IPS-18a (cell line): ENCODE measurements around the gene WDR70.
"Not testable (repeated sequence)": the region's sequence is repeated elsewhere in the genome, so short reads cannot be mapped to it uniquely, and the experiment has no call there.

ENCODE experiments used
- H3K27ac ChIP-seq: one replicate; pipeline ENCODE4 v1.5.1; 2013; ENCODE audit warnings: low read length
- H3K27me3 ChIP-seq: one replicate; pipeline ENCODE4 v1.6.1; 2013; ENCODE audit warnings: mild to moderate bottlenecking, low read length; ENCODE audit not compliant: control insufficient read depth, insufficient read depth
- H3K36me3 ChIP-seq: one replicate; pipeline ENCODE4 v1.6.1; 2013; ENCODE audit warnings: low read depth, low read length; ENCODE audit not compliant: control insufficient read depth
- H3K4me1 ChIP-seq: one replicate; pipeline ENCODE4 v1.6.1; 2013; ENCODE audit warnings: low read depth, low read length; ENCODE audit not compliant: control insufficient read depth
- H3K4me3 ChIP-seq: one replicate; pipeline ENCODE4 v1.5.1; 2013; ENCODE audit warnings: low read length
- H3K9ac ChIP-seq: one replicate; pipeline ENCODE4 v1.6.1; 2013; ENCODE audit warnings: mild to moderate bottlenecking, low read length, moderate library complexity
- H3K9me3 ChIP-seq: one replicate; pipeline ENCODE4 v1.6.1; 2013; ENCODE audit warnings: low read depth, low read length; ENCODE audit not compliant: control insufficient read depth

WDR70 gene

GRCh38 chr5:37672118-37672588 lies 293.0 kb downstream of the WDR70 start:
- not testable (repeated sequence) for H3K36me3 ChIP-seq, H3K4me1 ChIP-seq, H3K27ac ChIP-seq, H3K4me3 ChIP-seq, H3K9ac ChIP-seq, H3K9me3 ChIP-seq, H3K27me3 ChIP-seq

DNA sequence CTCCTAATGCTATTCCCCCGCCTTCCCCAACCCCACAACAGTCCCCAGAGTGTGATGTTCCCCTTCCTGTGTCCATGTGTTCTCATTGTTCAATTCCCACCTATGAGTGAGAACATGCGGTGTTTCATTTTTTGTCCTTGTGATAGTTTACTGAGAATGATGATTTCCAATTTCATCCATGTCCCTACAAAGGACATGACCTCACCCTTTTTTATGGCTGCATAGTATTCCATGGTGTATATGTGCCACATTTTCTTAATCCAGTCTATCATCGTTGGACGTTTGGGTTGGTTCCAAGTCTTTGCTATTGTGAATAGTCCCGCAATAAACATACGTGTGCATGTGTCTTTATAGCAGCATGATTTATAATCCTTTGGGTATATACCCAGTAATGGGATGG lies 295.2 kb downstream of the WDR70 start:
- not testable (repeated sequence) for H3K27ac ChIP-seq, H3K27me3 ChIP-seq, H3K9me3 ChIP-seq, H3K36me3 ChIP-seq, H3K4me1 ChIP-seq, H3K4me3 ChIP-seq, H3K9ac ChIP-seq

GRCh38 chr5:37679326-37679725 lies 300.2 kb downstream of the WDR70 start:
- not testable (repeated sequence) for H3K4me1 ChIP-seq, H3K27ac ChIP-seq

DNA sequence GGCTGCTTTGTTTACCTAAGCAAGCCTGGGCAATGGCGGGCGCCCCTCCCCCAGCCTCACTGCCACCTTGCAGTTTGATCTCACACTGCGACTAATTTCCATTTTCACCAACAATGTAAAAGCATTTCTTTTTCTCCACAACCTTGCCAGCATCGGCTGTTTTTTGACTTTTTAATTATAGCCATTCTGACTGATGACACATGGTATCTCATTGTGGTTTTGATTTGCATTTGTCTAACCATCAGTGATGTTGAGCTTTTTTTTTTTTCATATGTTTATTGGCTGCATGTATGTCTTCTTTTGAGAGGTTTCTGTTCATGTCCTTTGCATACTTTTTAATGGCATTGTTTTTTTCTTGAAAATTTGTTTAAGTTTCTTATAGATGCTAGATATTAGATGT lies 300.8 kb downstream of the WDR70 start:
- H3K27ac ChIP-seq, H3K9ac ChIP-seq, H3K27me3 ChIP-seq, H3K4me3 ChIP-seq, H3K4me1 ChIP-seq, H3K9me3 ChIP-seq, H3K36me3 ChIP-seq: not testable (repeated sequence)

More at GRCh38 chr5:37679326-37679725, 300.2 kb downstream of the WDR70 start:
- H3K9ac ChIP-seq, H3K9me3 ChIP-seq, H3K4me3 ChIP-seq, H3K27me3 ChIP-seq, H3K36me3 ChIP-seq: not testable (repeated sequence)

DNA sequence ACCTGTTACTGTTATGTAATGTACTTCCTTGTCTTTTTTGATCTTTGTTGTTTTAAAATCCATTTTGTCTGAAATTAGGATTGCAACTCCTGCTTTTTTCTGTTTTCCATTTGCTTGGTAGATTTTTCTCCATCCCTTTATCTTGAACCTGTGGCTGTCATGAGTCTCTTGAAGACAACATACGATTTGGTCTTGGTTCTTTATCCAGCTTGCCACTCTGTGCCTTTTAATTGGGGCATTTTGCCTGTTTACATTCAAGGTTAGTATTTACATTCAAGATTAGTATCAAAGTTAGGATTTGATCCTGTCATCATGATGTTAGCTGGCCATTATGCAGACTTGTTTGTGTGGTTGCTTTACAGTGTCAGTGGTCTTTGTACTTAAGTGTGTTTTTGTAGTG lies 304.0 kb downstream of the WDR70 start:
- Histone ChIP-seq H3K9ac (no peak overlapping the region), H3K27me3 (no peaks in the 10 kb centered on the region), H3K27ac (no peak overlapping the region), H3K9me3 (no peaks in the 10 kb centered on the region), H3K4me1 (no peaks in the 10 kb centered on the region), H3K36me3 (no peaks in the 10 kb centered on the region), H3K4me3 (no peak overlapping the region)

DNA sequence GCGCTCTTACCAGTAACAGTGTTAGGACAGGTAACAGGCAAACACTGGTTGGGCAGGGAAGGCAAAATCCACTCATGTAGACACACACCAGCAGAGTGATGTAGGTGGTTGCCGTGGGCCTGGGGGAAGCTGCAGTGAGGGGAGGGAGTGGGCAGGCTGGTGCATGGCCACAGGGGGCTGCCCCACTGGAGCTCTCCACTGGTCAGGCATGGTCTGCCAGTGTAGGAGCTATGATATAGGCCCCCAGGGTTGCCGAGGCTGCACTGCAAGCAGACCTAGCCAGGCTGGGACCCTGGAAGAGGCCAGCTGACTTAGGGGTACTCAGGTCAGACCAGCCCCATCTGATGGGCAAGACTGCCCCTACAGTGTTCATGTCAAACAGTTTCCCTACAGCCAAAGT lies 306.1 kb downstream of the WDR70 start:
- H3K4me1 ChIP-seq = no peaks in the 10 kb centered on the region
- no peaks in the 10 kb centered on the region for H3K36me3 ChIP-seq
- H3K4me3 ChIP-seq = no peak overlapping the region
- H3K27ac ChIP-seq = no peak overlapping the region
- no peaks in the 10 kb centered on the region for H3K9me3 ChIP-seq
- no peaks in the 10 kb centered on the region for H3K27me3 ChIP-seq
- no peak overlapping the region for H3K9ac ChIP-seq

GRCh38 chr5:37685816-37686215 lies 306.7 kb downstream of the WDR70 start:
- Histone ChIP-seq H3K4me1 (no peaks in the 10 kb centered on the region), H3K9me3 (no peaks in the 10 kb centered on the region), H3K4me3 (no peak overlapping the region), H3K27ac (no peak overlapping the region), H3K36me3 (no peaks in the 10 kb centered on the region), H3K27me3 (no peaks in the 10 kb centered on the region), H3K9ac (no peak overlapping the region)

GRCh38 chr5:37688925-37689324 lies 309.8 kb downstream of the WDR70 start:
- not testable (repeated sequence) for H3K4me3 ChIP-seq, H3K4me1 ChIP-seq, H3K9me3 ChIP-seq

DNA sequence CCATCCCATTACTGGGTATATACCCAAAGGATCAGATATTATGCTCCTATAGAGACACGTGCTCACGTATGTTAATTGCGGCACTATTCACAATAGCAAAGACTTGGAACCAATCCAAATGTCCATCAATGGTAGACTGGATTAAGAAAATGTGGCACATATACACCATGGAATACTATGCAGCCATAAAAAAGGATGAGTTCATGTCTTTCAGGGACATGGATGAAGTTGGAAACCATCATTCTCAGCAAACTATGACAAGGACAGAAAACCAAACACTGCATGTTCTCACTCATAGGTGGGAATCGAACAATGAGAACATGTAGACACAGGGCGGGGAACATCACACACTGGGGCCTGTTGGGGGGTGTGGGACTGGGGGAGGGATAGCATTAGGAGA lies 315.2 kb downstream of the WDR70 start:
- not testable (repeated sequence) for H3K36me3 ChIP-seq, H3K4me1 ChIP-seq, H3K27me3 ChIP-seq, H3K9me3 ChIP-seq, H3K27ac ChIP-seq, H3K9ac ChIP-seq, H3K4me3 ChIP-seq

More at GRCh38 chr5:37688925-37689324, 309.8 kb downstream of the WDR70 start:
- not testable (repeated sequence) for H3K27me3 ChIP-seq, H3K9ac ChIP-seq, H3K27ac ChIP-seq, H3K36me3 ChIP-seq

GRCh38 chr5:37694867-37695266 lies 315.7 kb downstream of the WDR70 start:
- Histone ChIP-seq H3K27ac (no peak overlapping the region), H3K36me3 (no peaks in the 10 kb centered on the region), H3K4me3 (no peak overlapping the region), H3K4me1 (no peaks in the 10 kb centered on the region), H3K9me3 (no peaks in the 10 kb centered on the region), H3K27me3 (no peaks in the 10 kb centered on the region), H3K9ac (no peak overlapping the region)

- no peaks in the 10 kb centered on the region for H3K9me3 ChIP-seq
- no peaks in the 10 kb centered on the region for H3K4me1 ChIP-seq
- no peak overlapping the region for H3K9ac ChIP-seq
- H3K27me3 ChIP-seq = no peaks in the 10 kb centered on the region
- H3K4me3 ChIP-seq = no peak overlapping the region
- no peaks in the 10 kb centered on the region for H3K36me3 ChIP-seq
- no peak overlapping the region for H3K27ac ChIP-seq
These were observed 316.5 kb downstream of the WDR70 start for GRCh38 chr5:37695647-37696046.

DNA sequence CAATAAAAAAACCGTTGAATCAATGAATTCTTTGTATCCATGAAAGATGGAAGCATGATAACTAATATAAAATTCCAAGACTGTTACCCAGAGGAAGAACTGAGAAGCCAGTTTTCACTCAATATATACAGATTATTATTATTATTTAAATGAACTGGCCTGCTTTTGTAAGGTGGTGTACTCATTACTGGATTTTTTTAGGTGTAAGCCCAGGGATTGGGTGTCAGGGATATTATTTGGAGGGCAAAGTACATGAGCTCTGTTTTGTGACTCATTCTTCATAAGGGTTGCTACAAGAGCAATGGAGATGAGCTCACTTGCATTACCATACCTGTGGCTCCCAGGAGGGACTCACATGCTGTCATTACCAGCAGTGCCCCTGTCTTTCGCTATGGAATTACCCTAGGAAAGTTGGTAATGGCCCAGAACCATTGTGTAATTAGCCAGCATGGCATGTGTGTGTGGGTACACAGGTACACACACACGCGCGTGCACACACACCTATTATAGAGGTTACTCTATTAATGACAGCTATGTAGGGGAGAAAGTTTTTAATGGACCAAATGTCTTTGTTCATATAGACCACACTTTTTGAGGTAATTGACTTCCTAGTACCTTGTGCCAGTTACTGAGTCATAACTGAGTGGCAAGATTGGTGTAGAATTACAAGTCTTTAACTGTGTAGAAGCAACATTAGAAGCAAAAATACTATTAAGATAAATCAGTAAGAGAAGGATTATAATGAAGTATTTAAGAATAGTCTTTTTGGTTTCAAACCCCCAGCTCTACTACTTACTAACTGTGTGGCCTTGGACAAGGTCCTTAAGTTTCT lies 317.3 kb downstream of the WDR70 start:
- Histone ChIP-seq H3K4me1 (no peaks in the 10 kb centered on the region), H3K36me3 (no peaks in the 10 kb centered on the region), H3K4me3 (no peak overlapping the region), H3K9ac (no peak overlapping the region), H3K27me3 (no peaks in the 10 kb centered on the region), H3K27ac (no peak overlapping the region), H3K9me3 (no peaks in the 10 kb centered on the region)
